GM20431 (cell line): ENCODE measurements around the gene ZNF311.
"Not testable (repeated sequence)": the region's sequence is repeated elsewhere in the genome, so short reads cannot be mapped to it uniquely, and the experiment has no call there.

Source experiments
- in situ Hi-C: fragments of 300-500 bp; cut with MseI, MboI; formaldehyde crosslinking; loops from one replicate; pipeline ENCODE4 v1.15.0; 2020; ENCODE audit warnings: low sequenced_read_pairs; ENCODE audit not compliant: unreplicated experiment

Gene ZNF311

DNA sequence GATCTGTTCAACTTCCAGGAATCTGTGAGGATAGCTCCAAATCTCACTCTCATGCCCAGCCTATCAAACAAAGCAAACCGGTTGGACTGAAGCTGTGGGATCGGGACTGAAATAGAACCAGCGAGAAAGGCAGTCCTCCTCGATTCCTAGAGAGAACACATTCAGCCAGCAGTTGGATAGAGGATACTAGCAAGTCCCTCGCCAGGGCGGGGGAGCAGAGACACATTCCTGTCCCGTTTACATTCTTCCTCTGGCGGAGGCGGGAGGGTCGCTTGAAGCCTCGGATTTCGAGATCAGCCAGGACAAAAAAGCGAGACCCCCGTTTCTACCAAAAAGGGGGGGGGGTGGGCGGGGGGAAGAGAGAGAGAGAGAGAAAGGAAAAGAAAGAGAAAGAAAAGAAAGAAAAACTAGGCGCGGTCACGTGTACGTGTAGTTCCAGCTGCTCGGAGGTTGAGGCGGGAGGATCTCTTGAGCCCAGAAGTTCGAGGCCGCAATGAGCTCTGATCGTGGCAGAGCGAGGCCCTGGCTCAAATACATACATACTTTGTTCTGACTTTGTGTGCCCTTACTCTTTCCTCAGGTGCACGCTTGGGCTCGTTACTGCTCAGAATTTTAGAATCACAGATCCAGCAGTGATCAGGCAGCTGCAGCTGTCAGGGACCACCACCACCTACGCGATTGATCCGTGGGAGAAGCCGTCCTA lies 19.5 kb downstream of the ZNF311 start:
- in situ Hi-C loops = no loop called here

DNA sequence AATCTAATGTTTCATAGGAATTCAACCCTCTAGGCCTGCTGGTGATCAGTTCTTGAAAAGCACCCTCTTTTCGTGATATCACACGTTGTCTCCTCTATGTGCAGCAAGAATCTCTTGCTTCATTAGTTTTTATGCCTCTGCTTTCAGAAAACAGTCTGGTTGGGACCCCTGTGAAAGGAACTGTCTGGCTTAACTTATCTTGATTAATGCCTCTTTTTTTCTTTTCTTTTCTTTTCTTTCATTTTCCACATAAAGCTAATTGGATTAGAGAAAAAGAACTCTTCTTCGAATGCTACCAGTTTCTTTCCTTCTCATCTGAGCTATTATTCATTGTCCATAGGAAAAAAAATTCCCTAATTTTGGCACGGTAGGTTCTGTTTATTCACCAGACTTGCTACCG lies 21.3 kb downstream of the ZNF311 start:
- in situ Hi-C loops = no loop called here

DNA sequence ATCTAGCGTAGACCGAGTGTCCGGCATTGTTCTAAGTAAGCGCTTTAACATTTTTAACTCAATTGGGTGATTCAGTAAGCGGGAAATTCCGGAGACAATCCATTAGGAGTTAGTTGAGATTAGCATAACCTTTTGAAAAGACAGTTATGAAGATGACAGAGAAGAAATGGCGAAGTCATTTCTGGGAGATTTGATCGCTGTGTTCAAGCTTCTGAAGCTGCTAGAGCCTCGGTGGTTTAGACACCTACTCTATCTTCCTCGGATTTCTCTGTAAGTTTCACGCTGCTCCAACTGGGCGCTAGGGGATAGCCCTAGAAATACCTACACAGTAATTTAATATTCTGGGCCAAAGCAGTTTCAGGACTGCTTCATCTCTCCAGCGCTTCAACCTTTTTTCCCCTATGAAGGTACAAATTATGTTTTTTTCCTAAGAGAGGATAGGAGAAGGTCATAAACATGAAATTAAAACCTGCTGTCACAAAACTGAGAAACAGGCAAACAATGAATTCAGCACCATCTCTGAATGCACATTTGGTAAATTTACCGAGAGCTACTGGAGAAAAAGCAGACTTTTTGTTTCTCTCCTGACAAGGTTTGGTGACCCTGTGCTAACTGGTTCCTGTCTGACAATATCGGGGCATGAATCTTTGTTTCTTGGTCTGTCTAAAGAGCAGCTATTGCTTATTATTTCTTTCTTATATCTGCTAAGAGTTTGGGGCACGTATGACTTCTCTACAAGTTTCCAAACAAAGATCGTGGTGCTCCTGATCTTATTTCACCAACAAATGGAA lies 22.4 kb downstream of the ZNF311 start:
- in situ Hi-C loops = no loop called here

DNA sequence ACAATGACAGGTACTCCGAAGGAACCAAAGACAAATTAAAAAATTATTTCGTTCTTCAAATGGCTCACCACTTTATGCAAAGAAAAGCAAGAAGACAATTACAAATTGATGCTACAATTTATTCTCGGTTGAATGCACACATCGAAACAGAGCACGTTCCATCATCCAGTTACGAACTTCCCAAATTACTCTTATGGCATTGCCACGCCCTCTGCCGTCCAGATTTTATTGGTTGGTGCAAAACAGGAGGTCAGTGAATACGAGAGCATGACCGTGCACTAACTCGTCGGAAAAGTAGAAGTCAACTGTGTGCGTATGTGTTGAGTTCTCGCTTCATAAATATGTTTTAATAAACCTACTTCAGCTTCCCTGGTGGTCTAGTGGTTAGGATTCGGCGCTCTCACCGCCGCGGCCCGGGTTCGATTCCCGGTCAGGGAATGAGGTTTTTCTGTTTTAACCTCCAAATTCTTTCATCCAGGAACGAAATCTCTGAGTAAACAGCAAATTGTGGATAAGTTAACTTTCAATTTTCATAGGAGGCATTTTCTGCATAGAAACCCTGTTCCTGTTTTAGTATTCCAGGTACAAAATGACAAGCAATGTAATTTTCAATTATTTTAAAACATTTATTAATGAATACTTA lies 23.2 kb downstream of the ZNF311 start:
- in situ Hi-C loops = no loop called here

DNA sequence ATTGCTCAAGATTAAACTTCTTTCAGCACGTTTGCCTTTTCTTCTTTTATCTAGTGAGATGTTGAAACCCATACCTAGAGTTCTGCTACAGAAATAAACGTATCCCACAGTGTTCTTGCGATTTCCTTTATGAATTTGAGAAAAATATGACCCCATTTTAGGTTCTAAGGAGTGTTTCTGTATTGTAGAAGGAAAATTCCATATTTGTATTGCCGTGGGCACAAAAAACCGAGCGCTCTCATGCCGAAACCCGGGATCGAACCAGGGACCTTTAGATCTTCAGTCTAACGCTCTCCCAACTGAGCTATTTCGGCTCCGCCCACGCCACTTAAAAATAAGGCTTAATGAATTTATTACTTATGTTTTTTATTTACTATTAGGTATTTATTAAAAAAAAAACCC lies 23.7 kb downstream of the ZNF311 start:
- in situ Hi-C loops = no loop called here

- in situ Hi-C loops = no loop called here
Measured at GRCh38 chr6:28980852-28981430, 24.2 kb downstream of the ZNF311 start.

DNA sequence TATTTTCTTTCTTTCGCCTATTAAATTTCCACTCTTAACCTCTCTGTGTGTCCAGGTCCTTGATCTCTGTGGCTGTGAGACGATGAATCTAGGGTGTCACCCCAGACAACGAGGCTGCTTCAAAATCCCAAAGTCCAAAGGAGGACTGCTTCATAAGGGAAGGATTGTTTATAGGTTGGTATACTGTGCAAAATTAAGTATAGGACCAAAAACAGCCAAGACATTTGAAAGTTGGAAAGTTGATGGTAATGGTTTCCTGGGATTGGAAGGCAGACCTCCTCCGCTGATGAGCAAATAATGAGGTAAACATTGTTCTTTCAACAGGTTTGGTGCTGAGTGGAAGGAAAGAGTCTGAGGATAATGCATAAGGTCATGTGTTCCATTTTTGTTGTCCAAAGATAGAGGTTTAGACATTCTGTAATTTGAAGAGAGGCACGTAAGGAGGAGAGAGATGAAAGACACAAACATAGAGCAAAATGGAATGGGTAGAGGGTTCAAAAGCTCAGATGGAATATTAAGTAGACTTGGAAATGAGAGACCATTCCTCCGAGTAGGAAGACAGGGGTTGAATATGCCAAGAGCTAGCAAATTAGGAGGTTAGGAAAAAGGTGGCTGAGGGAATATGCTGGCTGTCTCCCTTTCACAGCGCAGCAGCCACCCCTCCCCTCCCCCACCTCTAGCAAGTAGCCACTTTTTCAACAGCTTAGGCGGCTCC lies 24.8 kb downstream of the ZNF311 start:
- in situ Hi-C loops = no loop called here

GRCh38 chr6:28979679-28980078 lies 25.4 kb downstream of the ZNF311 start:
- in situ Hi-C loops = no loop called here

DNA sequence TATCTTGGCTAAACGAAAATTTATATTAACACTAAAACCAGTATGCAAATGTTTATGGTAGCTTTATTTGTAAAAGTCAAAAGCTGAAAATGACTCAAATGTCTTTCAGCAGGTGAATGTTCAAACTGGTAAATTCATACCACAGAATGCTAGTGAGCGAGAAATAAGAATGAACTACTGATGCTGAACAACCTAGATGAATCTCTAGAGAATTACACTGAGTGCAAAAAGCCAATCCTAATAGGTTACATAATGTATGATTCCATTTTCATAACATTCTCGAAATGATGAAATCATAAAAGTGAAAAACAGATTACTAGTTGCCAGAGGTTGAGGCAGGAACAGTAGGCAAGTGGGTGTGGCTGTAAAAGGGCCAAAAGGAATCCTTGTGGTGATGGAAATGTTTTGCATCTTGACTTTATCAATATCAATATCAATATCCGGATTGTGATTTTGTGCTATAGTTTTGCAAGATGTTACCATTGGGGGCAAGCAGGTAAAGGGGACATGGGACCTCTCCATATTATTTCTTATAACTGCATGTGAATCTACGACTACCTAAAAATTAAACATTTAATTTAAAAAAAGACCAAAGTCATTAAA lies 26.1 kb downstream of the ZNF311 start:
- in situ Hi-C loops = no loop called here

DNA sequence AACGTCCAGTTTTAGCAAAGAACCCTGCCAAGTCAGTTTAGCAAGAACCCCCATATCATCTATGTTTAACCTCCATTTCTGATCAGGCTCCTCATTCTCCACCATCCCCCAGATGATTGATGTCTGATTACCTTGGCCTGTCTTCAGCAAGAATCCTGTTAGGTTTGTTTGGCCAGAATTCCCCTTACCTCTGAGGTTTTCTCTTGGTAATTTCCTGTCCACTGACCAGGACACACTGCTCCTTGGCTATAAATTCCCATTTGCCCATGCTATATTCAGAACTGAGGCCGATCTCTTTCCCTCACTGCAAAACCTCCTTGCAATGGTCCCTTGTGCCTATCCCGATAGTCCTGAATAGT lies 27.0 kb downstream of the ZNF311 start:
- in situ Hi-C loops = no loop called here

GRCh38 chr6:28977341-28978132 lies 27.6 kb downstream of the ZNF311 start:
- in situ Hi-C loops = no loop called here

DNA sequence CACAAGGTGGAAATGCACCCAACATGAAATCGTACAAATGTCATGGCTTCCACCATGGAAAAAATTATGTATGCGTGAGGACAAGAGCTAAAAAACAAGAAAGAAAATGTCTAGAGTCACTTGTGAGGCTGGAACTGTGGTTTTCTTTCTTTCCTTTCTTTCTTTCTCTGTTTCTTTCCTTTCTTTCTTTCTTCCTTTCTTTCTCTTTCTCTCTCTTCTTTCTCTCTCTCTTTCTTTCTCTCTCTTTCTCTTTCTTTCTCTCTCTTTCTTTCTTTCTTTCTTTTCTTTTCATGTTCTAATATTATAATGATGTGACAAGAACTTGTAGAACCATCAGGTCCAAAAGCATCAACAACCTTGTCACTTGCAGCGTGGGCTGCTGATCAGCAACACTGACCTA lies 28.4 kb downstream of the ZNF311 start:
- in situ Hi-C loops = no loop called here

DNA sequence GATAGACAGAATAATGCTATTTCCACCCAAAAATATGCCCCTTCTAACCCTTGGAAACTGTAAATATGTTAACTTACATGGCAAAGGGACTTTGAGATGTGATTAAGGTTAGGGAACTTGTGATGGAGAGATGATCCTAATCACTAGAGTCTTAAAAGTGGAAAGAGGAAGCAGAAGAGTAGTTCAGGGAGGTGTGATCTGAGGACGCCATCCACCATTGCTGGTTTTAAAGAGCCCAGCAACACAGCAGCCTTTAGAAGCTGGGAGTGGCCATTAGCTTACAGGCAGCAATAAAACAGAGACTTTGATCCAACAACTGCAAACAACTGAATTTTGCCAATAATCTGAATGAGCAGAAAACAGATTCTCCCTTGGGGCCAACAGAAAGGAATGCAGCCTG lies 30.6 kb downstream of the ZNF311 start:
- in situ Hi-C loops = no loop called here

DNA sequence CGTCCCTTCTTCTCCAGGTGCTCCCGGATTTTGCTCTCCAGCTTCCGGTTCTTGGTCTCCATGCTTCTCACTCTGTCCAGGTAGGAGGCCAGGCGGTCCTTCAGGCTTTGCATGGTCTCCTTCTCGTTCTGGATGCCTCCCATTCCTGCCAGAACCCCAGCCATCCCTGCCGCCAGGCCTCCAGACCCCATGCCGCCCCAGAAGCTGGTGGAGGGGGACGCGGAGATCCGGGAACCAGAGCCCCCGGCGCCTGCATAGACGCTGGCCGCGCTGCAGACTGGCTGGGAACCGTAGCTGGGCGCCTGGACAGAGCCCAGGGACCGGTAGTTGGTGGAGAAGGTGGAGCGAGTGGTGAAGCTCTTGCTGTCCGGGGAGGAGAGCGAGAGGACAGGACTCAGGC lies 35.1 kb downstream of the ZNF311 start:
- in situ Hi-C loops = not testable (repeated sequence)

DNA sequence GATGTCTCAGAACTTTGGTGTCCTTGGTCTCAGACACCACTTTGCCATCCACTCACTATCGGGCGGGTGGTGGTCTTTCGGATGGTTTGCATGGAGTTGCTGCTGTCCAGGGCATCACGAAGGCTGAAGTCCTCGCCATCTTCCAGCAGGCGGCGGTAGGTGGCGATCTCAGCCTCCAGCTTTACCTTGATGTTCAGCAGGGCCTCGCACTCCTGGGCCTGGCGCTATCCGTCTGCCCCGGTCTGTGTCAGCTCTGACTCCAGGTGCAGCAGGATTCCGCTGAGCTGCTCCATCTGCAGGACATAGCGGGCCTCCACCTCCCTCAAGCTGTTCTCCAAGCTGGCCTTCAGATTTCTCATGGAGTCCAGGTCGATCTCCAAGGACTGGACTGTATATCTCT lies 36.0 kb downstream of the ZNF311 start:
- in situ Hi-C loops = no loop called here

DNA sequence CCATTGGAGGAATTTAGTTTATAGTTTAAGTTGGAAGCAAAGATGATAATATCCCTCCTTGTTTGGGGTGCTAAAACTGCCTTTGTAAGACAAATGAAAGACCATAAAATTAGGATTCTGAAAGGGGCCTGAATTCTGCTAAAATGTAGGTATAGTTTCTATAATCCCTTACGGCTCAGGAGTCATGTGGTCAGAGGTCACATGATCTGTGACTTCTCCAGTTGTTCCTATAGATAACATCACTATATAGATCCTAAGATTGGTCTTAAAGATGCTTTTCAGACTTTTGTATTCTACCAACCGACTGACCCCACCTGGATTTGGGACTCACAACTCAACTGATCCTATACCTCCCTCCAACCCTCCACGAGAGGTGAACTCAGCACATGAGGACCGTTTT lies 36.6 kb downstream of the ZNF311 start:
- in situ Hi-C loops = no loop called here

DNA sequence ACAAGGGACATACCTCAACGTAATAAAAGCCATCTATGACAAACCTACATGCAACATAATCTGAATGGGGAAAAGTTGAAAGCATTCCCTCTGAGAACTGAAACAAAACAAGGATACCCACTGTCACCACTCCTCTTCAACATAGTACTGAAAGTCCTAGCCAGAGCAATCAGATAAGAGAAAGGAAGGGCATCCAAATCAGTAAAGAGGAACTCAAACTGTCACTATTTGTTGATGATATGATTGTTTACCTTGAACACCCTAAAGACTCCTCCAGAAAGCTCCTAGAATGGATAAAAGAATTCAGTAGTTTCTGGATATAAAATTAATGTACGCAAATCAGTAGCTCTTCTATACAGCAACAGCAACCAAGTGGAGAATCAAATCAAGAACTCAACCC lies 39.4 kb downstream of the ZNF311 start:
- in situ Hi-C loops = no loop called here

GRCh38 chr6:28960846-28961500 lies 44.1 kb downstream of the ZNF311 start:
- in situ Hi-C loops = no loop called here
